ENCODE measurements around the gene ARL15.

DNA sequence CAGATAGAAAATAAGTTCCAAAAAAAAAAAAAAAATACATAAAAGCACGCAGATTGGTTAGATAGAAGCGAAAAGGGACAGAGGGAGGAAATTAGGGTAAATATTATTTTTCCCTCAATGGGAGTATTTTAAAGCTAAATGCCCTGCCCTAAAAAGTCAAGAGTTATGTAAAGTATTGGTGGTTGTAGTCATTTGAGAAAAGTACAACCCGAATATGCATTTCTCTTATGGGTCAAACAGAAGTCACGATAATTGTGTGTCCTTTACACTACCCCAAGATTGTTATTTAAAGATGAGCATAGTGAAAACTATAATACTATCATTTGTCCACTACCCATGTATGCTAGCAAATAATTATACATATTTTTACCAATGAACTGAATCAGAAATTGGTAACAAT, 381.2 kb downstream of the ARL15 start:
- TF ChIP-seq ZNF431 (CRISPR knock-in tag; IDR thresholded peaks at IDR 0.05) (no peak), CTCF (IDR thresholded peaks at IDR 0.05 in 2 of 3, conservative IDR thresholded peaks at IDR 0.05 in 1 of 3; ENCODE audit: insufficient read depth in 2 of 3, low read depth in 1 of 3, low read length in 3 of 3) (no peak), NR2C2 (CRISPR knock-in tag; IDR thresholded peaks at IDR 0.05) (no peak), NR2C2 (tag; IDR thresholded peaks at IDR 0.05) (no peak)

Data from K562 (cell line).